Chondrocyte (in vitro differentiated cells): Measurements from ENCODE around the gene SYNRG. TPM values are rescaled to one million over a fixed set of nuclear protein-coding genes. Genes with fewer than 3 reads are reported as not detected.
A peak's percentile ranks its signal among the peaks of the same experiment; 100 is the strongest.

Experiments used
- DNase-seq: peaks from one replicate; pipeline ENCODE4 v3.0.0; 2021; ENCODE audit warnings: mixed read lengths, low spot score
- H3K27ac Mint-ChIP-seq: one replicate; pipeline ENCODE4 v1.8.0; 2021; ENCODE audit warnings: mild to moderate bottlenecking, moderate library complexity, mixed read lengths; ENCODE audit not compliant: unreplicated experiment
- H3K27me3 Mint-ChIP-seq: 2 replicates; pipeline ENCODE4 v1.8.0; 2021; ENCODE audit warnings: low read depth, mixed read lengths
- H3K36me3 Mint-ChIP-seq: 2 replicates; pipeline ENCODE4 v1.8.0; 2021; ENCODE audit warnings: low read depth, mixed read lengths
- H3K4me1 Mint-ChIP-seq: 2 replicates; pipeline ENCODE4 v1.8.0; 2021; ENCODE audit warnings: low read depth, mild to moderate bottlenecking, mixed read lengths
- H3K4me3 Mint-ChIP-seq: one replicate; pipeline ENCODE4 v1.8.0; 2021; ENCODE audit warnings: mild to moderate bottlenecking, moderate library complexity, mixed read lengths; ENCODE audit not compliant: unreplicated experiment
- H3K9me3 Mint-ChIP-seq: 2 replicates; pipeline ENCODE4 v1.8.0; 2021; ENCODE audit warnings: low read depth, mixed read lengths
- total RNA-seq: library from RNA; stranded (reverse); gene quantifications from 3 replicates; pipeline ENCODE4 v1.2.1, GENCODE V29; 2021
- TF ChIP-seq, protein P1 (sequence below): fragments of 200-600 bp; sonication (generic); IDR thresholded peaks from 2 replicates; pipeline ENCODE4 v1.5.0; 2021; ENCODE audit warnings: antibody characterized with exemption, mild to moderate bottlenecking, moderate library complexity

Gene SYNRG
- total RNA-seq, 1 donor from 2014 or later = 35.1 TPM

DNA sequence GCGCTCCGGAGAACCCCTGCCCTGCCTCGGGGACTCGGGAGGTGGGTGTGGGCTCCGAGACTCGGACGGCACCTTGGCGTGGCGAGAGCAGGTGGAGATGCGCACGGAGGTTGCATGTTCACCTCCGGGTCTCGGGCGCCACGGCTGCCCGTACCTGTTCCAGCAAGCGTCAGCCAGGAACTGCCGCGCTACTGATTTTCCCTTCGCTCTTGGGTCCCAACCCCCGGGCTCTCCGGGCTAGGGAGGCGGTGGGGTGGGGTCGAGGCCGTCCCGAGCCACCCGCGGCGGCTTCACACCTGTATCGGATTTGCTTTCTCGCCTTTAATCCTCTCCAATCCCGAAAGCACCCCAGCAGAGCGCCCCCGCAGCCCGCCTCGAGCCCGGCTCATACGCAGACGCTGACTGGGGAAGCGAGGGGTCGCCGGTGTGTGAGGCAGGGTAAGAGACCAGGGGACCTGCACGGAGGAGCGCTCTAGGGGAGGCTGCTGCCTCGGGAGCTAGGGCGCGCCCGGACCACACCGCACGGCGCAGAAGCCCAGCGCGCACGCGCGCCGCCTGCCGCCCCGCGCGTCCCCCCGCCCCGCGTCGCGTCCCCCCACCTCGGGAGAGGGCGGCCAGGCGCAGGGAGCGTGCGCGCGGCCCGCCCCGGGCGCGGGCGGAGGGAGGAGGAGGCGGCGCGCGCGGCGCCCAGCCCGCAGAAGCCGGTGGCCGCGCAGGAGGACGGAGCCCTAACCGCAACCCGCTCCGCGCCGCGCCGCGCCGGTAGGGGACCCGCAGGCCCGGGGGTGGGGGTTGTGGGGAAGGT lies 119.8 kb downstream of the SYNRG start, which contains the start of gene DUSP14:
DUSP14 (plus strand) TSS at position 695 of the 805 bp plus-strand sequence. CDS start 22,382 bp downstream, outside the sequence.
- H3K4me1 Mint-ChIP-seq = peaks cover 59% of the 10 kb centered on the region
- no peaks in the 10 kb centered on the region for H3K9me3 Mint-ChIP-seq
- TF ChIP-seq, protein P1, sequence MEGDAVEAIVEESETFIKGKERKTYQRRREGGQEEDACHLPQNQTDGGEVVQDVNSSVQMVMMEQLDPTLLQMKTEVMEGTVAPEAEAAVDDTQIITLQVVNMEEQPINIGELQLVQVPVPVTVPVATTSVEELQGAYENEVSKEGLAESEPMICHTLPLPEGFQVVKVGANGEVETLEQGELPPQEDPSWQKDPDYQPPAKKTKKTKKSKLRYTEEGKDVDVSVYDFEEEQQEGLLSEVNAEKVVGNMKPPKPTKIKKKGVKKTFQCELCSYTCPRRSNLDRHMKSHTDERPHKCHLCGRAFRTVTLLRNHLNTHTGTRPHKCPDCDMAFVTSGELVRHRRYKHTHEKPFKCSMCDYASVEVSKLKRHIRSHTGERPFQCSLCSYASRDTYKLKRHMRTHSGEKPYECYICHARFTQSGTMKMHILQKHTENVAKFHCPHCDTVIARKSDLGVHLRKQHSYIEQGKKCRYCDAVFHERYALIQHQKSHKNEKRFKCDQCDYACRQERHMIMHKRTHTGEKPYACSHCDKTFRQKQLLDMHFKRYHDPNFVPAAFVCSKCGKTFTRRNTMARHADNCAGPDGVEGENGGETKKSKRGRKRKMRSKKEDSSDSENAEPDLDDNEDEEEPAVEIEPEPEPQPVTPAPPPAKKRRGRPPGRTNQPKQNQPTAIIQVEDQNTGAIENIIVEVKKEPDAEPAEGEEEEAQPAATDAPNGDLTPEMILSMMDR = peak; percentile 11
- no peaks in the 10 kb centered on the region for H3K36me3 Mint-ChIP-seq
- DNase-seq = no peak
- peak within 1 kb of the TSS; percentile 90 for H3K4me3 Mint-ChIP-seq
- H3K27ac Mint-ChIP-seq = peak within 1 kb of the TSS; percentile 98
- no peaks in the 10 kb centered on the region for H3K27me3 Mint-ChIP-seq

DNA sequence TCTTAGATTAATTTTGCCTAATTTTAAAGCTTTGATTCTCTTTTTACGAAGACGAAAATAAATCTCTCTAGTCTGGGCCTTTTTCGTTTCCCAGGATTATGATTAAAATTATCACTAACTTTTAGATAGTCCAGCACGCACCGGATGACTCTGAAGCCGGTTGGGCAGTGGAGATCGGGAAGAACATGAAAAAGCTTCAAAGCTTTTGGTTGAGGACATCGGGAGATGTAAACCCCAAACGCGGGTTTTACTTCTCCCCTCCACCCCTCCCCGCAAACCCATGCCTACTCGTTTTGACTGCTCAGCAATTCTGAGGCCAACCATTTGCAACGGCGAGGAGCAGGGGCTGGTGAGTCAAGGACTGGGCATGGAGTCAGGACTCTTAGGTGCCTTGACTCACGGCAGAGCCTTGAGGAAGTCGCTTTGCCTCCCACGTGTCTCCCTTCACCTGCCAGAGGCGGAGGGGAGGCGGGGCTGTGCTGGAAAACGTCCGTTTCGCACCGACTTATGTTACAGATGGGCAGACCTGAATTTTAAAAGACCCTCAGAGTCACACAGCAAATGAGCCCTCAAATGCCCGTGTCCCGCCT lies 120.5 kb downstream of the SYNRG start:
- Mint-ChIP-seq H3K9me3 (no peaks in the 10 kb centered on the region), H3K27me3 (no peaks in the 10 kb centered on the region), H3K4me3 (peak overlapping the region; percentile 83), H3K36me3 (no peaks in the 10 kb centered on the region), H3K4me1 (peaks cover 55% of the 10 kb centered on the region), H3K27ac (peak overlapping the region; percentile 94)
- TF ChIP-seq, protein P1 = no peak
- DNase-seq = no peak

GRCh38 chr17:37488009-37488604 lies 121.1 kb downstream of the SYNRG start:
- Mint-ChIP-seq H3K36me3 (no peaks in the 10 kb centered on the region), H3K27me3 (no peaks in the 10 kb centered on the region), H3K27ac (peak overlapping the region; percentile 94), H3K4me3 (peak overlapping the region; percentile 83), H3K9me3 (no peaks in the 10 kb centered on the region), H3K4me1 (peaks cover 55% of the 10 kb centered on the region)
- no peak for DNase-seq
- TF ChIP-seq, protein P1 = no peak

DNA sequence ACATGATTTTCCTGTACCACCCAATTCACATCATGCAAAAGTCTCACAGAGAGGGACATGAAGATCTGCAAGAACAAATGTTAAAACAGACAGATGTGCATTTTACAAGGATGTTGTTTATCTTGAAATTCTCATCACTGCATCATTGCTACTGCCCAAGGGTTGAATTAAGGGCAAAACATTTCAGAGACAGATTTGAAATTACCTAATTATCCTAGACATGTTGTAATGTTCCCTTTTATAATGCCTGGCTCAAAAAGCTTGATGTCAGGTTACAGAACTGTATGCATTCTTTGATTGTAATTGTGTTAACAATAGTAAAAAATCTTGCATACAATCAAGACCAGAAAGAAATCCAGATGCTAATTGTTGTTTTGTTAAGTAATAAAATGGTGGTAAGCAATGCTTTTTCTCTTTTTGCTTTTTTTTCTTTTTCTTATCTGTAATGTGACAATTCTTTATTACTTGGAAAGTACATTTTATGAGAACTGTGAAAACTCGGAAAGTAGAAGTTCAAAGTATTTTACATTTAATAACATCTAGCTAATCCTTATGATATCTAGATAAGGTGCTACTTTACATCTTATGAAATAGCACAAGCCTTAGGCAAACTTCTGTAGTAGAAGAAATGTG lies 123.2 kb downstream of the SYNRG start:
- H3K27ac Mint-ChIP-seq = no peak overlapping the region

More for the DNA sequence above, 123.2 kb downstream of the SYNRG start:
- peaks cover 40% of the 10 kb centered on the region for H3K4me1 Mint-ChIP-seq
- H3K4me3 Mint-ChIP-seq = no peak overlapping the region
- TF ChIP-seq, protein P1 = no peak
- no peak for DNase-seq
- no peaks in the 10 kb centered on the region for H3K9me3 Mint-ChIP-seq
- no peaks in the 10 kb centered on the region for H3K36me3 Mint-ChIP-seq
- no peaks in the 10 kb centered on the region for H3K27me3 Mint-ChIP-seq
